Panc1 (cell line): ENCODE data around the gene ADIRF.
"Not testable (repeated sequence)": the region's sequence is repeated elsewhere in the genome, so short reads cannot be mapped to it uniquely, and the experiment has no call there.

Source experiments
- SIN3A ChIP-seq: IDR thresholded peaks from 2 replicates; pipeline ENCODE4 v1.6.1; 2012; ENCODE audit warnings: low read depth, mild to moderate bottlenecking, low read length, moderate library complexity, borderline replicate concordance; ENCODE audit not compliant: insufficient read depth
- TF ChIP-seq, protein P1 (sequence below): fragments of 450-650 bp; IDR thresholded peaks from 2 replicates; pipeline ENCODE4 v1.5.1; 2017; ENCODE audit warnings: mild to moderate bottlenecking

DNA sequence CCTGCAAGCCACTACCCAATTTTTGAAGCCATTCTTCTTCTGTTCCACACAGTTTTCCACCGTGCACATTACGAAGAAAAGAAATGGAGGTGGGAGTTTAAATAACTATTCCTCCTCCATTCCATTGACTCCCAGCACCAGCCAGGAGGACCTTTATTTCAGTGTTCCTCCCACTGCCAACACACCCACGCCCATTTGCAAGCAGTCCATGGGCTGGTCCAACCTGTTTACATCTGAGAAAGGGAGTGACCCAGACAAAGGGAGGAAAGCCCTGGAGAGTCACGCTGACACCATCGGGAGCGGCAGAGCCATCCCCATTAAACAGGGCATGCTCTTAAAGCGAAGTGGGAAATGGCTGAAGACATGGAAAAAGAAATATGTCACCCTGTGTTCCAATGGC is 40.0 kb downstream of the ADIRF start:
- TF ChIP-seq, protein P1, sequence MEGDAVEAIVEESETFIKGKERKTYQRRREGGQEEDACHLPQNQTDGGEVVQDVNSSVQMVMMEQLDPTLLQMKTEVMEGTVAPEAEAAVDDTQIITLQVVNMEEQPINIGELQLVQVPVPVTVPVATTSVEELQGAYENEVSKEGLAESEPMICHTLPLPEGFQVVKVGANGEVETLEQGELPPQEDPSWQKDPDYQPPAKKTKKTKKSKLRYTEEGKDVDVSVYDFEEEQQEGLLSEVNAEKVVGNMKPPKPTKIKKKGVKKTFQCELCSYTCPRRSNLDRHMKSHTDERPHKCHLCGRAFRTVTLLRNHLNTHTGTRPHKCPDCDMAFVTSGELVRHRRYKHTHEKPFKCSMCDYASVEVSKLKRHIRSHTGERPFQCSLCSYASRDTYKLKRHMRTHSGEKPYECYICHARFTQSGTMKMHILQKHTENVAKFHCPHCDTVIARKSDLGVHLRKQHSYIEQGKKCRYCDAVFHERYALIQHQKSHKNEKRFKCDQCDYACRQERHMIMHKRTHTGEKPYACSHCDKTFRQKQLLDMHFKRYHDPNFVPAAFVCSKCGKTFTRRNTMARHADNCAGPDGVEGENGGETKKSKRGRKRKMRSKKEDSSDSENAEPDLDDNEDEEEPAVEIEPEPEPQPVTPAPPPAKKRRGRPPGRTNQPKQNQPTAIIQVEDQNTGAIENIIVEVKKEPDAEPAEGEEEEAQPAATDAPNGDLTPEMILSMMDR: not testable (repeated sequence)
- not testable (repeated sequence) for TF ChIP-seq SIN3A
